Measurements from ENCODE around the gene ARHGAP23. TPM values are rescaled to one million over a fixed set of nuclear protein-coding genes. Genes with fewer than 3 reads are reported as not detected.

The ARHGAP23 gene
- total RNA-seq, 1 donor from 2014 or later = 145 TPM

Other genes starting within 250 kb of the ARHGAP23 start
- gene TBC1D3, start 235.9 kb upstream of the ARHGAP23 start, total RNA-seq = not detected in 2 replicates
- 24.4 and 45.0 TPM in 2 replicates for gene MRPL45, start 131.3 kb upstream of the ARHGAP23 start, total RNA-seq
- gene GPR179, start 84.5 kb upstream of the ARHGAP23 start, total RNA-seq = not detected in 2 replicates
- 4.7 and 13.2 TPM in 2 replicates for gene SOCS7, start 76.6 kb upstream of the ARHGAP23 start, total RNA-seq
- 0.19 TPM in 1 of 2 replicates, not detected in the other for gene SRCIN1, start 177.5 kb downstream of the ARHGAP23 start, total RNA-seq
- 2.7 and 2.8 TPM in 2 replicates for gene EPOP, start 246.5 kb downstream of the ARHGAP23 start, total RNA-seq

Measured in glomerular endothelial cell (primary cell).